HT1080 (cell line): ENCODE data around the gene NPEPL1. TPM values are rescaled to one million over a fixed set of nuclear protein-coding genes. Genes with fewer than 3 reads are reported as not detected.

Experiments
- DNase-seq: peaks from one replicate; pipeline ENCODE4 v3.0.0-alpha.2; 2015; ENCODE audit warnings: low read depth
- total RNA-seq: library from RNA; depleted of rRNA; stranded (reverse); fragments of >200 nt; shearing (Covaris generic); gene quantifications from 2 replicates; pipeline ENCODE4 v1.2.3, GENCODE V29; 2014

The NPEPL1 gene
- total RNA-seq, 1 experiment from 2014 or later = 0.40 TPM

DNA sequence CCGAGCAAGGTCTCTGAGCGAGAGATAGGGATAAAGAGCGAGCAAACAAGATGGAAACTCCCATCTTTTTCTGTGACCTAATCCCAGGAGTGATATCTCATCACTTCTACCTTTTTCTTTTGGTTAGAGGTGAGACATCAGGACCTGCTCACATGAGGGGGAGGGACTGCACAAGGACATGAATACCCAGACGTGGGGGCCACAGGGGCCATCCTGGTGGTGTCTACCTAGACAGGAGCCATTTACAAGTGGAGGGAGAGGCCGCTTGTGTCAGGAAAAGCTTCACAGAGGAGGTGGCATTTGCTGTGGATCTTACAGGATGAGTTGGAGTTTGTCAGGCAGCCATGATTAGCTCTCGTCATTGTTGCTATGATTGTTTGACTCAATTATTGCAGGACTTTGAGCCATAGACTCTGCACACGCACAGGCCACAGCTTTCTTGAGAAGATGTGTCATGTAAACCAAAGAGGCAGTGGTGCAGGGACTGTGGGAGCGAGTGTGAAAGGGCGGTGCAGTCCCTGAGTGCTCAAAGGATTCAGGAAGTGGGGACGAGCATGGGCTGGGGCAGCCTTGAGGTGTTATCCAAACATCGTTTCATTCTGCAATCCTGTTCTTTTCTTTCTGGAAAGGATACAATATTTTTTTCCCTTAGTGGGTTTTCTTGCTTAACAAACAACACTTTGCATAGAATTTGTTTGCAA, 7.7 kb downstream of the NPEPL1 start:
- no peak for DNase-seq

DNA sequence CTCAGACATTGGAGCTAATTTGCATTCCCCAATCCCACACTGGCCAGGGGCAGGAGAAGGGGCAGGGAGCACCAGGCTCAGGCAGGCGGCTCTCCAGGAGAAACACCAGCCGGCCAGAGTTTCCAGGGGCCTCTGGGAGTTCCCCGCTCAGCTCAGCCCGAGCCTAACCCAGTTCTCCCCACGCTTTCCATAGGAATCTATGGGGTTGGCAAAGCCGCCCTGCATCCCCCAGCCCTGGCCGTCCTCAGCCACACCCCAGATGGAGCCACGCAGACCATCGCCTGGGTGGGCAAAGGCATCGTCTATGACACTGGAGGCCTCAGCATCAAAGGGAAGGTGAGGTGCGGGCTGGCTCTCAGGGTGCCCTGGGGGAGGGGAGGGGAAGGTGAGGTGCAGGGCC, 8.2 kb downstream of the NPEPL1 start:
- no peak for DNase-seq

DNA sequence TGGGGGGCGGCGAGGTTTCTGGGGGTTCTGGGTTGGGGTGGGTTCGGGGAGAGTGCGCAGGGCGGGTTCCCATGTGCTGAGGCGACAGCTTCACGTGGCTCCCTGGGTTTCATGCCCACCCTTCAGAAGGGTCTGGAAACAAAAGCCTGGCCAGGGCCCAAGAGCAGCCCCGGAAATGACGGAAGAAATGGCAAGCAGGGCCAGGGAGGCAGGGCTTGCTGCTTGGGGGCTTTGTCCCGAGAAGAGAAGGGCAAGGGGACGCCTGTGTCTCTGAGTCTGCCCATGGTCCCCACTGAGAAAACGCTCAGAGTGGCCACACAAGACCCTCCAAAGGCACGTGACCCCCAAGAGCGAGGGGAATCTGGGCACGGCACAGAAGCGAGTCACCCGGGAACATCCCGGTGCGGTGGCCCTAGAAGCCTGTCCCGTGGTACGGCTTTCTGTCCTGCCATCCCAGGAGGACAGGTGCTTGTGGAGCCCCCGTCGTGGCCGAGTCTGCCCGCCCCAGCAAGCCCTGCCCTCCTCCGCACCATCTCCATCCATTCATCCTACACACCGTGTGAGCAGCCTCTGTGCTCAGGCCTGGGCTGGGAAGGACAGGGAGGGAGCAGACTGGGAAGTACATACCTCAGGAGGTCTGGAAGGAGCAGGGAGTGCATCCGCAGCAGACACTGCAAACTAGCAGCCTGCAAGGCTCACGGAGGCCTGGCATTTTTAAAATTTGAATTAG, 9.0 kb downstream of the NPEPL1 start:
- DNase-seq = no peak

DNA sequence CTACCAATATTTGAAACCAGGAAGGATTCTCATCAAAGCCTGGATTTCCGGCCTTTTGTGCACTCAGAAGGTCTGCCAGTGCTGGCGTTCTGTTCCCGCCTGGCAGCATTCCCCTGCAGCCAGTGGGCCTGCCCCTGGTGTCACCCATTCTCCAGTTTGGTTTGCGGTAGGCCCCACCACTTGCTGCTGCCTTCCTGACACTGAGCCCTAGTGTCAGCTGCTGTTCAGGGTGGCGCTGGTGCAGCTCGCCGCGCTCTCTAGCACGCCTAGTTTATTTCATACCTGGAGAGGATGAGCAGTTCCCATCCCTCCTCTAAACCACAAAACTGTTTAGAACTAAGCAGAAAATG, 9.5 kb downstream of the NPEPL1 start:
- DNase-seq = no peak

DNA sequence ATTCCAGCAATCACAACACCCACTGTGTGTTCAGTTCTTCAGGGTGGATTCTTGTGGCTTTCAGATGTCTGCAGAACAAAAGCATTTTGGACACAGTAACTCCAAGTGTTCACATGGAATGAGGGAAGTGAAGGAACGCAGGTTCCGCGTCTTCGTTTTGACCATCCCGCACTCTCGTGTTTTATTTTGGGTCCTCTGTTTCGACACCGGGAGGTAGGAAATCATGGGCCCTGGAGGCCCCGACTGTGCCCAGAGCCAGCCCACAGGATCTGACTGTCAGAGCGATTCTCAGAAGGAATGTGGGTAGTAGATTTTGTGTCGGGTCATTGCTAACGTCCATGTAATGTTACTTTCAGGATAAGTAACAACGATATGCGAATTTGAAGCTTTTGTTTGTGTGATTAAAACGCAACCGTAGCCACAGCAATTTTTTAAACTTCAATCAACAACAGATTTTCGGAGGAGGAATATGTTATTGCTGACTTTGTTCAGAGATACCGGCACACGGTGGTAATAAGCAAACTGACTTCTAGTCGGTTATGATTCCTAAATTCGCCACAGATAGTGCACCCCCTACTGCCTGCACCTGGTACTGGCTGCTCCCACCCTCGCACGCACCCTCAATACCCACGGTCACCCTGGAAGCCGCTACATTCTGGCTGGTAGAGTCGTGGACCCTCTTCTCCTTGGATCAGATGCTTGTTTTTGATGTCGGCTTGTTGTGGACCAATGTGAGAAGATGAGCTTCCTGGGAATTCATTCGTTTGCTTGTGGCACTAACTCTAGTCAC, 10.5 kb downstream of the NPEPL1 start:
- no peak for DNase-seq

DNA sequence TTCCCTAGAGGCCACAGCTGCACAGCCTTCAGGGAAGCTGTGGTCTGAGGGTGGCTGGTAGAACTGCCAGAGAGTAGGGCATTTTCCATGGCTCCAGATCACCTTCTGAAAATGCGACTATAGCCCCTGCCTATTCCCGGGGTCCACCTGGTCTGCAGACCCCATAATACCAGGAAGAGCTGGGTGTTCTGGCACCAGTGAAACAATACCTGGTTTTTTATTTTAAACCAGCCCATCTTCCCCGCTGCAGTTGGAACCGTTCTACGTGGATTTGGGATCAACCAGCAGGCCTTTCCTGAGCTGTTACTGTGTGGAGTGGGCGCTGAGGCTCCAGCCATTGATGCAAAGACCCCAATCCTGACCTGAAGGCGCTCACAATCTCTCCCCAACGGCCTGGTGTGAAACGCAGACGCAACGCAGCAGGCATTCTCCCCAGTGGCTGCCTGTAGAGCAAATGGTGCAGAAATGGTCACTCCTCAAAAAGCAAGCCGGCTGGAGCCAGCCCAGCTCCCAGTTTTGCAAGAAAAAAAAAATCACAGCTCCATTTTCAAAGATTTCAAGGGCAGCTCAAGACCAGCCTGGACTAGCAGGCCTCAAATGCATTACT, 11.3 kb downstream of the NPEPL1 start:
- DNase-seq = no peak

DNA sequence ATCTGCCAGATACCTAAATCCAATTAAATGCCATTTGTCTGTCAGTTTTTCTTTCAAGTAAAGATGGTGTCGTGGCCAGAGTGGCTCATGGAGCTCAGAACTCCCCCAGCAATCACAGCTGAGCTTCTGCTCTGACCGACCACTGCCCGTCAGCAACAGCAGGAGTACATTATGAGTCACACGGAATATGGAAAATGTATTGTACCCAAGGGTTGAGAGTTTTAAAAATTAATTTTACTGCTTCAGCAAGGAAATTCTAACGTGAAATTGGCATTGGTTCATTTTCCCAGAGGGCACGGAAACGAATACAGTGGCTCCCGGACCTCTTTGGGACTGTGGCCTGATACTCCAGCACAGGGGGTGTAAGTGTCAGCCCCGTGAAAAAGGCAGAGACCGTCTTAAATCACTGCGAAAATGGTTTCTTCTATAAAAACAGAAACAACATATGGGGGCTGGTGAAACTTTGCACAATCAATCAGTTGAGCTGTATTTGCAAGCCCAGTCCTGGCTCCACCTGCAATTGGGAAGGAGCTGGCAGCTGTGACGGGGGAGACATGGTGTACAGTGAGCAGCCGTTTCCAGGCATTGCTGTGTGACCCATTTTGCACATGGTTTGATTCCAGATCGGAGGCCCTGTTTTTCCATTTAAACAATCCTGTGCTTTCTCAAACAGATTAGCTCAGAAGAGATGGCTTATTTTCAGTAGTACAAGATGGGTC, 12.8 kb downstream of the NPEPL1 start:
- no peak for DNase-seq

DNA sequence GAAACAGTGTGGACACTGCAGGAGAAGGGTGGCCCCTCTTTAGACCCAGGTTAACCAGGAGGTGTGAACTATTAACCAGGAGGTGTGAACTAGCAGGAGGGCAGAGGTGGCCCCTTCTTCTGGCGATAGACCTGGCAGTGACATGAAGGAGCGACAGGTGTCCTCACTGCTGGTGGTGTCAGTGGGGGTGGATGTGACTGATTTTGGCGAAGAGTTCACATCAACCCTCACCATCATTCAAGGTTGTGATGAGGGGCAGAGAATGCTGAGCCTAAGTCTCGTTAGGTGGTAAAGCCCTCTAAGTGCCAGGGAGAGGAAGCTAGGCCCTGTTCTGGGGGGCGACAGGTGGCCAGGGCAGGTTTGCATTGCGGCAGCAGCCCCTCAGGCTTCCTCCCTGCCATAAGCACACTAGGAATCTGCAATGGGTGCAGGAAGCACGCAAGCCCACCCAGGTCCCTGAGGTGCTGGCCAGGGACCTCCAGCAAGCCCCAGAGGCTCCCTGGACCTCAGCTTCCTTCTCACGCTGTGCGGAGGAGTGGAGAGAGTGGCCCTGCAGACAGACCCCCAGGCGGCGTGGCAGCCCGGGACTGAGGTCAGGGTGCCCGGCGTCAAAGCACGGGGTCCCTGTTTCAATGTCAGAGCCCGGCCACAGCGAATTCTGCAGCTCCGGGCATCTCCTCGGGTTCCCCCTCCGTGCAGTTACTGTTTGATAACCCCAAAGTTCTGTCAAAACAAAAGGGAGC, 13.7 kb downstream of the NPEPL1 start:
- DNase-seq = no peak

DNA sequence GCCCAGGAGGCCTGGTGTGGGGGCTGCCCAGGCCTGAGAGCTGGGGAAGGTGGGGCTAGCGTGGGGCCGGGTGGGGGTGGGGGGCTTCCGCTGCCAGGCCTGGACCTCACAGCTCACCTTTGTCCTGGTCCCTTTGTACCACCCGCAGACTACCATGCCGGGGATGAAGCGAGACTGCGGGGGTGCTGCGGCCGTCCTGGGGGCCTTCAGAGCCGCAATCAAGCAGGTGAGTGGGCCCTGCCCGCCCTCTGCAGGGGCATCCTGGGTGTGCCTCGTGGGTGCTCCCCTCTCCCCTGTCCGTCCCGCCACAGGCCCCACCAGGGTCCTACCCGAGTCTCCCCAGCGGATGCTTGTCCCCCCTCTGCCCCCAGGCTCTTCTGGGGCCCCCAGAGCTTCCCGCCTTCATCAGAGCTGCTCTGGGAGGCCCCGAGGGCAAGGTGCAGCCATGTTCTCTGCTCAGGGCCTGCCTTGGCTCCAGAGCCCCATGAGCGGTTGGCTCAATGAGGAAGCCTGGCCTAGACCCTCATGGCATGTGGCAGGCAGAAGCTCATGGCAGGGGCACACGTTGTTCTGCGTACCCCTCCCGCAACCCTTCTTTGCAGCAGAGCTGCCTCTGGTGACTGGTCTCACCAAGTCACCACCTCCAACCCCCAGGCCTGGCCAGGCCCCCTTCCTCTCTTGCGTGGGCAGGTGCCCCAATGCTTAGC, 14.5 kb downstream of the NPEPL1 start:
- DNase-seq = no peak

DNA sequence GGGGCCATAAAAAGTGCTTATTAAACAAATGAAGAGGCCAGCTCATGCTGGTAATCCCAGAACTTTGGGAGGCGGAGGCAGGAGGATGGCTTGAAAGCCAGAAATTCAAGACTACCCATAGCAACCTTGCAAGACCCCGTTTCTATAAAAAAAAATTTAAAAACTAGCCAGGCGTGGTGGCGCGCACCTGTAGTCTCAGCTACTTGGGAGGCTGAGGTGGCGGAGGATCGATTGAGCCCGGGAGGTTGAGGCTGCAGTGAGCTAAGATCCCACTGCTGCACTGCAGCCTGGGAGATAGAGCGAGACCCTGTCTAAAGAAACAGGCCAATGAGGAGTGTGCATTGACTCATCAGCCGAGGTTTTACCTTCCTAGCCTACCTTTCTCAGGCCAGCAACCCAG, 15.2 kb downstream of the NPEPL1 start:
- no peak for DNase-seq

DNA sequence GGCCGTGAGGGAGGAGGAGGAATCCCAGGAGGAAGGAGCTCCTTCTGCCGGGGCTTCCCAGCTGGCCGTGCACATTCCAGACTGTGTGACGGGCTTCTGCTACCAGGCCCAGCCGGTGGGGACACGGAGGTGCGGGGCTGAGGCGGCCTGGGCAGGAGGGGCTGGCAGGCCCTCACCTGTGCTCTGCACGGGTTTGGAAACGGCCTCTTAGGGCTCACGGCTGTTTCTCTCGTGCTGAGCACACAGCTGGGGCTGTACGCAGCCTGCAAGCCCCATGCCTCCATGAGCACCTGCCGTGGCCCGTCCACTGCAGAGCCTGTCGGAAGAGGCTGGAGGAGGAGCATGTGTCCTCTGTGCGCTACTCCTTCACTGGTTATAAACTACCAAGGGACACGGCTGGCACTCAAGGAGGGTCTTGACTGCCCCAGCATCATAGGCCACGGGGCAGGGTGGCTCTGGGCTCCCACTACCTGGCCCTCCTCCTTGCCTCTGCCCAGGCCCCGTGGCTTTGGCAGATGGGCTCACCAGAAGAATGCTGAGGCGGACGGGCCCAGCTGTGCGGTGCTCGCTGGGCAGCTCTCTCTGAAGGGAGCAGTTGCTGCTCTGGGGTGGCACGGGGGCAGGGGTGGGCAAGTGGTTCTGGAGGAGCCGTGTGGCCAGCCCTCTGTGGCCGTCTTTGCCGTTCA, 15.8 kb downstream of the NPEPL1 start:
- no peak for DNase-seq

DNA sequence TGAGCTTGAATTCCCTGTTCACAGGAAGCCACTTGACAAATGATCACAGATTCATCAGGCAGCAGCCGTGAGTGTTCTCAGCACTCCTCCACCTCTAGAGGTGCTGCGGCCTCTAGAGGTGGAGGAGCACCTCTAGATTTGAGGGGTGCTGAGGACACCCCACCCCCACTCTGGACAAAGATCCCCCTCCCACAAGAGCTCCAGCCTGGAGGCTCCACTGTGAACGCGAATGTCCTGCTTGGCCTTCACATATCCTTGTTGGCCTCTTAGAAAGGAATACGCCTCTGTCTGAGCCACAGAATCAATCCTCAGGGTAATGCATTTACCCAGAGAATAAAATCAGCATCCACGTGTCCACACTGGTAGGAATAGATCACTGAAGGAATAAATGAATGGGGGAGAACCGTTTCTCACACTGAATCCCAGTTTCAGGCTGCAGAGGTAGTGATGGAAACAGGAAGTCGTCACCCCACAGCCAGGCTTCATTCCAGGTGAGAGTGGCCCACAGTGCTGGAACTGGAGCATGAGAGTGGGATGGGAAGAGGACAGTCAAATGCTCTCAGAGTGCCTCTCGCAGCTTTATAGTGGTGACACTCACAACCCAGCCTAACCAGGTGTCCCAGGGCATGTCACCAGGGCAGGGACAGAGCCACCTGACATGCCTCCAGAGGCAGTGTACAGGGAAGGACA, 16.6 kb downstream of the NPEPL1 start:
- no peak for DNase-seq

DNA sequence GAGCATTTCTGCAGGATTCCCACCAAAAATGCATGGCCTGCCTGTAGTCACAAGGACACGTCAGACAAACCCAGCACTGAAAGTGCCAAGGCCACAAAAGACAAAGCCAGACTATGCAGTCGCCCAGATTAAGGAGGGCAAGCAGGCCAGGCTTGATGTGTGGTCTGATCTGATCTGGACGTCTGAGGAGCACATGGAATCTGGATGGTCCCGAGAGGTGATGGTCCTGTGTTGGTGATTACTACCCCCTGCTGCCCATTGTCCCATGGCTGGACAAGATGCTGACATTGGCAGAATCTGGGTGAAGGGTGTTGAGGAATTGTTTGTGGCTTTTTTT, 17.1 kb downstream of the NPEPL1 start:
- DNase-seq = no peak

DNA sequence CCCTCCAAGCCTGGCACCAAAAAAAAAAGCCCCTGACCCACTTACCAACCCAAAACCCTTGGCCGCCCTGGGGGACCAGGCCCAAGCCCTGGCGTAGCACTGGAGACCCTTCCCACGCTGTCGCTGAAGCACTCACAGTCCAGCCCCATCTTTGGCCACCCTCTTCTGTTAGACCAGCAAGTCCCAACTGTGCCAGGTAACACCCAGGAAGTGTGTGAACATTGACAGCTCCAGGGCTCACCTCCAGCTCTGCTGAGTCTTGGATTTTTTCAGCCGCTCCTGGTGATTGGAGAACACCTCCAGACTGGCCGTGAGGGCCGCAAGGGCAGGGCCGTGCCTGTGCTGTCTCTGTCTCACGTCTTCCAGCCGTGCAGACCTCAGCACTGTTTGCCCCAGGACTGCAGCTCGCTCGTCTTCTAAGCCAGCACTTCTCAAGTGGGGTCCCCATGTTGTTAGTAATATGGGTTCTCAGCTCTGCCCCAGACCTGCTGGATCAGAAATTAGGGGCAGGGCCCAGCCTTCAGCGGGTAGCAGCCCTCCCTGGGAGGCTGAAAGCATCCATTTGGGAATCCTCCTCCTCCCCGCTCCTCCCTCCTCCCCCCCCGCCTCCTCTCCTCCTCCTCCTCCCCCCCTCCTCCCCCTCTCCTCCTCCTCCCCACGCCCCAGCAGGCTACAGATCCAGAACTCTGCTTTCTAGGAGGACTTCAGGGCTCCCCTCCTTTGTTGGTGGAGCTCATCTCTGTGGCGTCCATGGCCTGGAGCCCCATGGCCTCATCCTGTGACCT, 18.1 kb downstream of the NPEPL1 start:
- no peak for DNase-seq

DNA sequence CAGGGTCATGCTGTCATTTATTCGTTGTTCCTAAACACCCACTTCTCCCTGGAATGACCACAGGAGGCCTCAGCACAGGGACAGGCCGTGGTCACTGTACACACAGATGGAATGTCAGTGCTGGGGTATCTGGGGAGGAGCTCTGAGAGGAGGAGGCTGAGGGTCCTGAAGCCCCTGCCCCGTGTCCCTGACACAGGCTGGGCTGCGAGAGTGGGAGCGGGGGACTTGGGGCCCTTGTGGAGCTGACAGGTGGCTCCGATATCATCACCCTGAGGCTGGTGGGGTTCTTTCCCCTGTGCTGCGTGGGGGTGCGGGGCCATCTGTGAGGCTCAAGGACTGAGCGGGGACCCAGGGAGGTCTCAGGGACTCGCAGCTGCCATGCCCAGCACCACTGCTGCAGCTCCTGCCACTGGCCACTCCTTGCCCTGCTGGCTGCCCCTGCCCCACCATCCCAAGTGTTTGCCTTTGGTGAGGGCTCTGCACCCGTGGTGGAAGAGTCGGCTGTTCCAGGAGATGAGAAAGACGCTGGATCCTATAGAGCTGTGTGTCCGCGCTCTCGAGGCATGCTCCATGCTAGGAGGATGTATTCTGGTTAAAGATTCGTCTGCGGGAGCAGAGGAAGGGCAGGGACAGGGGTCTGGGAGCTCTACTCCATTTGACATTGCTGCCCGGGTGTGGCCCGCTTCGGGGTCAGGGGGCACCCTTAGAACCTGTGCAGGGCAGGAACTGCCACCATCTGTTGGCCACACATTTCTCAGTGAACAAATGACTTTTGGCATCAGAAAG, 18.9 kb downstream of the NPEPL1 start:
- no peak for DNase-seq

DNA sequence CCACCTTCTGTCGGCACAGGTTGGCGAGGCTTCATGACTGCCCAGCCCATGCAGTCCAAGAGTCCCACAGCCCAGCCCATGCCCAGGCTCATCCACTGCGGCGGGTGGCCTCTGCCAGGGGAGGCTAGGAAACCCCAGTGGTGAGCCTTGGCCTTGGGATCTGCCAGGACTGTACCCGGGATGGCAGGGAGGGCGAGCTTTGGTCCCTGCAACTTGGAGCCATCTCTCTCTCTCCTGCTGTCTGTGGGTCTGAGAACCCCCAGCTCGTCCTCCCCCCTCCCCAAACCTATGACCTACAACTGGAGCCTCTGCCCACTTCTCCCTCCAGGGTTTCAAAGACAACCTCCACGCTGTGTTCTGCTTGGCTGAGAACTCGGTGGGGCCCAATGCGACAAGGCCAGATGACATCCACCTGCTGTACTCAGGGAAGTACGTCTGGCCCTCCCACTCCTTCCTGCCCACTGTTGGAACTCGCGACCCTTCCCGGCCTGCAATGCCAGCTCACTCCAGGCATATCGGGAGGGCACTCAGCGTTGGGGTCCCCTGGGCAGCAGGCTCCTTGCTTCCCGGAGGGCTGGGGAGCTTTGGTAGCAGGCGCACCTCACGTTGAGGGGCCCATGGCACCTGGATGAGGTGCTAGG, 19.7 kb downstream of the NPEPL1 start:
- DNase-seq = no peak
